Ishikawa (cell line): Measurements from ENCODE around the gene MRAP.

Experiments
- NFIC ChIP-seq: IDR thresholded peaks from 2 replicates; pipeline ENCODE4 v1.6.1; 2012
- ZBTB7A ChIP-seq: IDR thresholded peaks from 2 replicates; pipeline ENCODE4 v1.6.1; 2012; ENCODE audit warnings: low read depth

DNA sequence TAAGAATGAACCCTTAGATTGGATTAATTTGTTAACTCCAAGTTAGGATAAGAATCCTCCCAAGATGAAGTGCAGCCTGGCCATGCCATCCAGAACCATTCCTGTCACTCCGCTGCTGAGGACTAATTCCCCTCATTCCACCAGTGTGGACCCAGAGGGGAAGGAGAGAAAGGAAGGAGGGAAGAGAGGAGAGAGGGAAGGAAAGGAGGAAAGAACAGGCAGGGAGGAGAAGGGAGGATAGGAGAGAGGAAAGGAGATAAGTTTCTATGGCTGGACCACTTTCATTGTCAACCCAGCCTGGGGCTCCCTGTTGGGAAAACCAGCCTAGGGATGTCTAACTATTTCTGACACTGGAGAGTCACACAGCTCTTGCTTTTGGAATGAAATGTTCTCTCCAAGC lies 4.7 kb downstream of the MRAP start:
- TF ChIP-seq NFIC (no peak), ZBTB7A (no peak)
